GM21423 (cell line): ENCODE measurements around the gene C6orf89.
"Not testable (repeated sequence)": the region's sequence is repeated elsewhere in the genome, so short reads cannot be mapped to it uniquely, and the experiment has no call there.

Source experiments
- ATAC-seq: cut with Tn5 transposase; IDR thresholded peaks from one replicate; pipeline ENCODE4 v1.9.1; 2021; ENCODE audit warnings: mild to moderate bottlenecking, moderate library complexity; ENCODE audit not compliant: unreplicated experiment

The C6orf89 gene

DNA sequence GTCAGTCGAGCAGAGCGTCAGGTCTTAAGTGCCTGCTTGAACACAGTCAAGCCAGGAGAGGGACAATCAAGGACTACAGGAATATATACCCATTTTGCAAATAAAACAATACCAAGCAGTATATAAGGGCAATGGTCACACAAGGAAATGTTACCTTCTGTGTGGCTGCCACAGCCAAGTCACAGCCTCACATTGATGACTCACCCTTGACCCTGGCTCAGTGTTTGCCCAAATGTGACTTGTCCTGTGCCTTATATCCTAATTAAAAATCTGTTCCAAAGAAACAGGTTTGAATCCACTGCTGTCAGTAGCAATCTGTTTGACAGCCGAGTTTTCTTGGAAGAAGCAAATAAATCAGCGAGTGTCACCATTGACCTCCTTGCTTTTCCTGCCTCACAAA is 34.3 kb downstream of the C6orf89 start:
- no peak for ATAC-seq

- no peak for ATAC-seq
Measured at GRCh38 chr6:36920546-36920945, 34.8 kb downstream of the C6orf89 start.

GRCh38 chr6:36924131-36924530 is 38.4 kb downstream of the C6orf89 start:
- no peak for ATAC-seq

DNA sequence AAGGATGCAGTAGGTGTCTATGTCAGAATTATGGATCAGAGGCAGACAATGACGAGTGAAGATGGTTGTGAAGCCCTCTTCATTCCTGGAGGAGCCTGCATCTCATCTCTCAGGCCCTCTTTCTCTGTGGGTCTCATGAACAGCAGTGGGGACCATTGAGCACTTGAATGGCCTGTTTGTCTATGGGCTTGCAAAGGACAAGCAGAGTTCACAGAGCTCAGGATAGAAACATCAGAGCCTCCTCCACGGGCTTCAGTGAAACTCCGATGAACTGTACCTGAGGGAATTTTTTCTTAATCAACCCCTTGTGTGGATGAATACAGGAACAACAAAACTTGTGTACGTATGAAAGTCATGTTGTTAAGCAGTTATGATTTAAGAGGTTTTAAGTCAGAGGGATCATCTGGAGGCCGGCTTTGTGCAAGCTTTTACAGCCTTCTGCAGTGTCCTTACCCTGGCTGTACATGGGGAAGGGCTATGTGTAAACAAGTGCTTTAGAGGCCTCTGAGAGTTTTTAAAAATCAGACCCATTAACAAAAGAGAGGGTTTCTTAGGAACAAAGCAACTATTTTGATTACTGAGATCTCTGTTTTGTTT is 39.1 kb downstream of the C6orf89 start:
- no peak for ATAC-seq

DNA sequence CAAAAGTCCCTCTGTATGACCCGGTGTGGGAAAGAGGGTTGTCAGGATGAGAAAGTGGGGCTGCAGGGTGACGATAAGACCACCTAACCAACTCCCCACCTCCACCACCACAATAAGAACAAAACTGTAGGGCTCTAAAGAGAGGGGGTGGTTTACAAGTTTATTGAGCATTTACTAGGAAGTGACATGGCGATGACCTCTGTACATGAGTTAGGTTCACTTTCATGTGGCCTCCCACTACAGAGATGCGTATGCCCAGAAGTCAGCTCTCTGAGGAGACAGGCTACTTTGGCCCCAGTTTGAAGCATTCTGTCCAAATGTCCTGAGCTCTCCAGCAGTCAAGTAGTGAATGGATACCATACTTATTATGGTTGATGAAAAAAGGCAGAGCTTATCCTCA is 40.1 kb downstream of the C6orf89 start:
- no peak for ATAC-seq

DNA sequence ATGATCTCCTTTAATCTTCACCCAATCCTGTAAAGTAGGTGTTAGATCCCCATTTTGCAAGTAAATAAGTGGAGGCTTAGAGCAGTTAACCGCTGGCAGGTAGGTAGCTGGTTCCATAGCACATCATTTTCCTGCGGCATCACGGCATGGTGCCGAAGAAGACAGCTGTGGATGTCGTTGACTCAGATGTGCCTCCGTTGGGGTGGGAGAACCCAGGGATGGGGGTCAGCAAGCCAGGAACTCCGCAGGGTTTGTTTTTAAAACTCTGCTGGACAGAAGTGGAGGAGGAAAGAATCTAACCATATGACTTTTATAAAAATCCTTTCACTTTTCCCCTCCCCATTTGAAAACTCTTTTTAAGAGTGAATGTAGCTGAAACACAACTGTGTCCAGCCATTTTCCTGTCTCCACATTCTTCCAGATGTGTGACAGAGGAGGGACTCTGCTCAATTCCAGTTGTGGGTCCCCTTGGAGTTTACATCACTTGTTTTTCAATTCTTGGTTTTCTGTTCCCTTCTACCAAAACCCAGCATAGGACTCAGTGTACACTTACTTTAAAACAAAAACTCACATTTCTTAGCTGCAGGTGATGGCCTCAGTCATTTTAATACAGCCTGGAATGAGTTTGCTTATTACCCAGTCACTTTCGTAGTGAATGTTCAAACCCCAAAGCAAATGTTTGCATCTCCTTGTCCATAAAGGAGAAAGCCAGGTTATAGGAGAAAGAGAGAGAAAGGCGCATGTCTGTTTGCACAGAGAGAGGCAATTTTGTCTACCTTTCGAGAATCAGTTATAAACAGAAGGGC is 41.2 kb downstream of the C6orf89 start:
- no peak for ATAC-seq

DNA sequence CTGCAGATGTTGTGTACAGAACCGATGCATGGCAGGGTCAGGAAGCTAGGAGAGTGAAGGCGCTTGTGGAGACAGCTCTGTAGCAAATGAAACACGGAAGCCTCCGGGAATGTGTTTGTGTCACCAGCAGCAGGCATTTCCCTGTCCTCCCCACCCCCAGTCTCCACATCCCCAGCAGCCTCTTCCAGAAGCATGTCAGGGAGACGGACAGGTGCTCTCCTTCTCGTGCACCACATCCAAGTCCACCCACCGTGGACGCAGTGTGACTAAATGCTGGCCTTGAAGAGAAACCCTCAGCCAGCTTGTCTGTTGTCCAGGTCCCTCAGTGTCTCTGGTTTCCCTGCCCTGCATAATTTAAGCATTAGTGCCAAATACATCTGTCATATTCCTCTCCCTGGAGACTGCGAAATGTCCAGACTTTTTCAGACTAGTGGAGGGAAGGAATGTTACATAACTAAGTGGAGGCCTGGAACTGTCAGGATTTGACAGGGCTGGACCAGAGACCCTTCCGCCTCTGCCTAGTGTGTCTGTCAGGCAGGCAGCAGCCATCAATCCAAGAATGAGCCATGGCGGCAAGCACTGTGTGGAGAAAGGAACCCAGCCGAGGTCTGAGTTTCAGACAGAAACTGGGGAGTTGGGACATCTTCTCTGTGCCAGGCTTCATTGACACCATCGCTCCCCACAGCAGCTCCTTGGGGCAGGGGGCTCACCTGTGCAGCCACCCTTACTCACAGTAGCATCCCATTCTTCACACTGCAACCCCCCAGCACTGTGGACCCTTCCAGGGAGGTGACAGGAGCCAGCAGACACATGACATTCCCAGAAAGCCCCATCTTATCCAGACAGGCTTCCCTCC is 42.2 kb downstream of the C6orf89 start:
- ATAC-seq, result no peak

- ATAC-seq, result no peak
Measured at GRCh38 chr6:36928547-36928918, 42.8 kb downstream of the C6orf89 start.

GRCh38 chr6:36929152-36929551 is 43.4 kb downstream of the C6orf89 start:
- ATAC-seq, result no peak

DNA sequence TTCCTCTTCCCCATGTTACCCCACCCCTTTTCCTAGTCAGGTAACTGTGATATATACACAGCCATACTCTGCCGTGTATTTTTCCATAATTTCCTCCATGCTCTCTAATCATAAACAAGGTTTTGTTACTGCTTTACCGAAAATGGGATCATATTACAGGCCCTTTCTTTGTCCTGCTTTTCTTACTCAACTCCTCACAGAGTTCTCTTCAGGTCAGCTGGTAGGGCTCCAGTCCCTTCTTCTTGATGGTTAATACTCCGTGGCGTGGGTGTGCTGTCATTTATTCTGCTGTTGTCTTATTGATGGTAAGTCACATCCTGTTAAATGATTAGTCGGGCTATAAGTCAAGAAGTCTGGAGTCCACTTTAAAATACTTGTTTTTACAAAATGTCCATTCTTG is 43.9 kb downstream of the C6orf89 start:
- no peak for ATAC-seq

- ATAC-seq, result no peak
Measured at GRCh38 chr6:36930483-36930882, 44.7 kb downstream of the C6orf89 start.

GRCh38 chr6:36933102-36933501 is 47.4 kb downstream of the C6orf89 start:
- no peak for ATAC-seq

- ATAC-seq, result no peak
Measured at GRCh38 chr6:36933519-36933918, 47.8 kb downstream of the C6orf89 start.

DNA sequence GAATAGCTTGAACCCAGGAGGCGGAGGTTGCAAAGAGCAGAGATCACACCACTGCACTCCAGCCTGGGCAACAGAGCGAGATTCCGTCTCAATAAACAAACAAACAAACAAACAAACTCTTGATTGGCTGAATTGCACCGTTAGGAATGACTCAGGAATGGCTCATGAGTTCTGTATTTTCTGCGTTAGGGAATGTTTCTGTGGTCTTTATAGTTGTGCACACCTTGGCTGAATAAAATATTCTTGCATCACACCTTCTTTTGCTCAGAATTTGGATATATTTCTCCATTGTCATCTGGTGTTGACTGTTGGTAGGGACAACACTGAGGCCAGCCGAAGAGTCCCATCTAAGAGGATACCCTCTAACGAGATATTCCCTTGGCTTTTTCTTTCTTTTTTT is 49.1 kb downstream of the C6orf89 start:
- ATAC-seq, result no peak

GRCh38 chr6:36936824-36937223 is 51.1 kb downstream of the C6orf89 start:
- no peak for ATAC-seq

GRCh38 chr6:36937896-36938295 is 52.1 kb downstream of the C6orf89 start:
- ATAC-seq, result no peak

GRCh38 chr6:36938536-36938935 is 52.8 kb downstream of the C6orf89 start:
- no peak for ATAC-seq

- not testable (repeated sequence) for ATAC-seq
Measured at GRCh38 chr6:36939005-36939404, 53.3 kb downstream of the C6orf89 start.

GRCh38 chr6:36940027-36940426 is 54.3 kb downstream of the C6orf89 start:
- no peak for ATAC-seq

- ATAC-seq, result not testable (repeated sequence)
Measured at GRCh38 chr6:36941561-36941960, 55.8 kb downstream of the C6orf89 start.

GRCh38 chr6:36942329-36942728 is 56.6 kb downstream of the C6orf89 start:
- ATAC-seq, result not testable (repeated sequence)

GRCh38 chr6:36944650-36945049 is 58.9 kb downstream of the C6orf89 start:
- no peak for ATAC-seq
